HCT116 (cell line): Measurements from ENCODE around the gene ATF7. TPM values are rescaled to one million over a fixed set of nuclear protein-coding genes. Genes with fewer than 3 reads are reported as not detected.
"Not testable (repeated sequence)": the region's sequence is repeated elsewhere in the genome, so short reads cannot be mapped to it uniquely, and the experiment has no call there.

Experiments
- ATAC-seq: fragments of 200-7000 bp; cut with Tn5 transposase; 2 replicates; pipeline ENCODE4 v1.9.1; 2020; ENCODE audit warnings: mild to moderate bottlenecking, moderate library complexity
- BruUV-seq: library from RNA; stranded (reverse); fragments of 400-500 nt; replicated peaks from 2 replicates; lab custom pipeline; 2021; lab: Mats Ljungman, UMichigan
- CTCF ChIA-PET: fragments of 300-600 bp; sonication (Branson Sonifier 250); formaldehyde crosslinking; loops from one replicate; lab custom pipeline; 2021; ENCODE audit warnings: antibody characterized with exemption; lab: Charles Lee
- POLR2A ChIA-PET: fragments of 300-600, 350-600 bp; sonication (Branson Sonifier 250); formaldehyde crosslinking; loops from one replicate; lab custom pipeline; 2021; ENCODE audit warnings: antibody characterized with exemption; lab: Charles Lee
- RAD21 ChIA-PET, 2 experiments: fragments of 300-600 bp; sonication (Branson Sonifier 250); formaldehyde crosslinking; loops; one replicate each; lab custom pipeline; 2023; ENCODE audit warnings: low total read pairs in 2 of 2; ENCODE audit not compliant: uncharacterized antibody in 2 of 2, unreplicated experiment in 2 of 2, low non-redundant PET in 1 of 2; lab: Charles Lee
- DNase-seq: peaks from one replicate; pipeline ENCODE4 v3.0.0-alpha.2; 2010; ENCODE audit warnings: low read depth, low spot score
- H2AFZ ChIP-seq: fragments of 200-600 bp; shearing (Covaris generic), sonication (generic); 2 replicates; pipeline ENCODE4 v1.6.1; 2017; ENCODE audit warnings: low read depth, mixed run types, mixed read lengths, antibody characterized with exemption, low read length; ENCODE audit not compliant: poor library complexity, severe bottlenecking
- H3K27ac ChIP-seq: 2 replicates; pipeline ENCODE4 v1.5.1; 2012; ENCODE audit warnings: low read depth, low read length
- H3K27me3 ChIP-seq: fragments of 200-600 bp; sonication (generic); 2 replicates; pipeline ENCODE4 v1.6.1; 2016; ENCODE audit warnings: mixed run types, low read length, mixed read lengths; ENCODE audit not compliant: insufficient read depth
- H3K36me3 ChIP-seq, 2 experiments: fragments of 200-500 bp in 1 of 2; fragments of 200-600 bp in 1 of 2; sonication (Bioruptor generic) in 1 of 2; sonication (generic) in 1 of 2; 2 replicates each; pipeline versions ENCODE4 v1.5.1 to v1.6.1; 2014 to 2016; ENCODE audit warnings: low read length in 2 of 2, inconsistent platforms in 1 of 2, mixed read lengths in 1 of 2, mixed run types in 1 of 2; ENCODE audit not compliant: insufficient read depth in 2 of 2, control insufficient read depth in 1 of 2
- H3K4me1 ChIP-seq, 2 experiments: fragments of 200-600 bp in 1 of 2; sonication (generic) in 1 of 2; 2 replicates each; pipeline versions ENCODE4 v1.5.1 to v1.6.1; 2012 to 2017; ENCODE audit warnings: low read length in 2 of 2, inconsistent platforms in 1 of 2, mild to moderate bottlenecking in 1 of 2, mixed read lengths in 1 of 2, mixed run types in 1 of 2, moderate library complexity in 1 of 2; ENCODE audit not compliant: insufficient read depth in 2 of 2, control insufficient read depth in 1 of 2
- H3K4me2 ChIP-seq: fragments of 200-600 bp; sonication (generic); 2 replicates; pipeline ENCODE4 v1.6.1; 2017; ENCODE audit warnings: mixed run types, low read length, mixed read lengths
- H3K4me3 ChIP-seq, 2 experiments: fragments of 200-600 bp in 1 of 2; sonication (generic) in 1 of 2; replicated peaks in 1 of 2; 2 replicates each; pipeline ENCODE4 v1.5.1; 2011 to 2016; ENCODE audit warnings: low read length in 2 of 2, control low read depth in 1 of 2, low read depth in 1 of 2, mild to moderate bottlenecking in 1 of 2, mixed read lengths in 1 of 2, mixed run types in 1 of 2
- H3K79me2 ChIP-seq: fragments of 200-600 bp; sonication (generic); 2 replicates; pipeline ENCODE4 v1.6.1; 2017; ENCODE audit warnings: mild to moderate bottlenecking, mixed run types, low read length, moderate library complexity, mixed read lengths; ENCODE audit not compliant: insufficient read depth
- H3K9ac ChIP-seq: fragments of 200-600 bp; sonication (generic); 2 replicates; pipeline ENCODE4 v1.6.1; 2016; ENCODE audit warnings: low read length, mixed read lengths
- H3K9me2 ChIP-seq: fragments of 200-600 bp; sonication (generic), shearing (Covaris generic); 2 replicates; pipeline ENCODE4 v1.6.1; 2017; ENCODE audit warnings: mixed run types, mild to moderate bottlenecking, moderate library complexity; ENCODE audit not compliant: insufficient read depth
- H3K9me3 ChIP-seq, 2 experiments: fragments of 200-500 bp in 1 of 2; fragments of 200-600 bp in 1 of 2; sonication (Bioruptor generic) in 1 of 2; sonication (generic) in 1 of 2; 2 replicates each; pipeline ENCODE4 v1.6.1; 2014 to 2017; ENCODE audit warnings: low read length in 2 of 2, mixed read lengths in 2 of 2, inconsistent platforms in 1 of 2, low read depth in 1 of 2, mild to moderate bottlenecking in 1 of 2, mixed run types in 1 of 2, moderate library complexity in 1 of 2; ENCODE audit not compliant: control insufficient read depth in 1 of 2, insufficient read depth in 1 of 2
- H4K20me1 ChIP-seq: fragments of 200-600 bp; sonication (generic), shearing (Covaris generic); 2 replicates; pipeline ENCODE4 v1.6.1; 2017; ENCODE audit warnings: mixed run types, mild to moderate bottlenecking, moderate library complexity; ENCODE audit not compliant: insufficient read depth
- CBX3 ChIP-seq: IDR thresholded peaks from 2 replicates; pipeline ENCODE4 v1.6.1; 2012; ENCODE audit warnings: low read depth
- CEBPB ChIP-seq: IDR thresholded peaks from 2 replicates; pipeline ENCODE4 v1.6.1; 2012; ENCODE audit warnings: low read depth
- POLR2AphosphoS5 ChIP-seq: IDR thresholded peaks from 2 replicates; pipeline ENCODE4 v1.6.1; 2011; ENCODE audit warnings: mild to moderate bottlenecking, low read depth, low read length, moderate library complexity
- ZFX ChIP-seq: fragments of 450-650 bp; IDR thresholded peaks from 2 replicates; pipeline ENCODE4 v1.6.1; 2017
- ZNF274 ChIP-seq: fragments of 200-500 bp; sonication (Bioruptor generic); IDR thresholded peaks from 2 replicates; pipeline ENCODE4 v1.6.1; 2014; ENCODE audit warnings: mild to moderate bottlenecking, low read depth, low read length, inconsistent platforms
- intact Hi-C: fragments of 100-400 bp; cut with micrococcal nuclease; formaldehyde crosslinking; loops from 2 replicates; pipeline ENCODE4 v1.10.0; 2022
- total RNA-seq: library from RNA; stranded (reverse); gene quantifications from one replicate; pipeline ENCODE4 v1.2.1, GENCODE V29; 2021; ENCODE audit not compliant: unreplicated experiment

ATF7 gene
- total RNA-seq, 1 experiment from 2014 or later, result 24.0 TPM

- TF ChIP-seq POLR2AphosphoS5, result 0 out of 2 replicates have a peak, but pooled peaks have one; percentile 3
- H3K4me3 ChIP-seq, POLR2A ChIA-PET, H3K9me3 ChIP-seq, H2AFZ ChIP-seq, BruUV-seq, H3K9me2 ChIP-seq, H3K27me3 ChIP-seq, H3K4me2 ChIP-seq, intact Hi-C loops, DNase-seq: not testable (repeated sequence)
- 0 out of 2 replicates have a peak overlapping the region, but pooled peaks have one; percentile 2 for H3K27ac ChIP-seq
- H3K4me1 ChIP-seq, result peaks cover 0 to 36% of the 10 kb centered on the region in 2 experiments; a peak in 2 of 4 replicates
- 0 out of 2 replicates have a peak, but pooled peaks have one; percentile 0 for ATAC-seq
- RAD21 ChIA-PET, result interaction anchor here in 1 of 2 experiments (0.7 kb wide), 1 partner anchor 129 kb away, joined by 7 read pairs; no protein-coding TSS in a partner anchor
- H4K20me1 ChIP-seq, result peaks cover 31% of the 10 kb centered on the region; the same call in 1 of the 2 replicates
- peaks cover 52 to 70% of the 10 kb centered on the region in 2 experiments for H3K36me3 ChIP-seq
- H3K9ac ChIP-seq, result 0 out of 2 replicates have a peak overlapping the region, but pooled peaks have one; percentile 21
- CTCF ChIA-PET, result interaction anchor here (1.1 to 1.8 kb wide), 5 partner anchors 8 to 137 kb away, joined by 3 to 8 read pairs (median 3); no protein-coding TSS in a partner anchor
- H3K79me2 ChIP-seq, result peaks cover 43% of the 10 kb centered on the region
Measured at GRCh38 chr12:53481458-53481857, 144.7 kb downstream of the ATF7 start.

GRCh38 chr12:53480491-53481442 lies 145.4 kb downstream of the ATF7 start:
- Histone ChIP-seq H3K4me3 (no peak overlapping the region), H4K20me1 (peaks cover 38% of the 10 kb centered on the region; the same call in 1 of the 2 replicates), H3K27me3 (no peaks in the 10 kb centered on the region), H2AFZ (no peak overlapping the region), H3K4me2 (no peak overlapping the region), H3K27ac (no peak overlapping the region), H3K9ac (no peak overlapping the region), H3K9me3 (no peaks in the 10 kb centered on the region), H3K79me2 (peaks cover 50% of the 10 kb centered on the region), H3K4me1 (peaks cover 0 to 36% of the 10 kb centered on the region in 2 experiments; a peak in 2 of 4 replicates), H3K36me3 (peaks cover 55 to 77% of the 10 kb centered on the region in 2 experiments), H3K9me2 (no peaks in the 10 kb centered on the region)
- RAD21 ChIA-PET, result no interaction called here
- TF ChIP-seq CBX3, result no peak
- TF ChIP-seq ZNF274, result no peak
- no peak for TF ChIP-seq CEBPB
- no peak for TF ChIP-seq ZFX
- DNase-seq (no peak), ATAC-seq (no peak)
- POLR2A ChIA-PET, result no interaction called here
- no TSS peak for BruUV-seq
- intact Hi-C loops, result no loop called here
- CTCF ChIA-PET, result interaction anchor here (1.1 to 1.8 kb wide), 4 partner anchors 10 to 136 kb away, joined by 3 to 8 read pairs (median 3); no protein-coding TSS in a partner anchor
